Activated CD4-positive, CD25-positive, alpha-beta regulatory T cell treated with anti-CD3 and anti-CD28 coated beads, Interleukin-2, amount 50 U/mL, for 72 hours (primary cell): ENCODE data around the gene CDC42SE2.

Experiments used
- DNase-seq: peaks from one replicate; pipeline ENCODE4 v3.0.0; 2021

CDC42SE2 gene

GRCh38 chr5:131263648-131264450, at the start of gene CDC42SE2:
CDC42SE2 (plus strand) TSS chr5:131264053; CDS start chr5:131359494, 95,441 bp downstream.
- peak; percentile 86 for DNase-seq

GRCh38 chr5:131214609-131215227, 49.1 kb upstream of the CDC42SE2 start:
- DNase-seq: no peak

- DNase-seq: no peak
Observed at GRCh38 chr5:131217791-131218190, 46.1 kb upstream of the CDC42SE2 start.

- DNase-seq: no peak
Observed at GRCh38 chr5:131218392-131218791, 45.5 kb upstream of the CDC42SE2 start.

- DNase-seq: no peak
Observed at GRCh38 chr5:131220566-131220965, 43.3 kb upstream of the CDC42SE2 start.

GRCh38 chr5:131221008-131221703, 42.7 kb upstream of the CDC42SE2 start:
- DNase-seq: no peak

GRCh38 chr5:131221888-131222287, 42.0 kb upstream of the CDC42SE2 start:
- no peak for DNase-seq

GRCh38 chr5:131222731-131223130, 41.1 kb upstream of the CDC42SE2 start:
- DNase-seq: no peak

GRCh38 chr5:131223751-131224386, 40.0 kb upstream of the CDC42SE2 start:
- no peak for DNase-seq

GRCh38 chr5:131224387-131225201, 39.3 kb upstream of the CDC42SE2 start:
- no peak for DNase-seq

GRCh38 chr5:131225282-131225974, 38.4 kb upstream of the CDC42SE2 start:
- no peak for DNase-seq

GRCh38 chr5:131226899-131227298, 37.0 kb upstream of the CDC42SE2 start:
- DNase-seq: no peak

- no peak for DNase-seq
Observed at GRCh38 chr5:131228646-131229045, 35.2 kb upstream of the CDC42SE2 start.

GRCh38 chr5:131229623-131230022, 34.2 kb upstream of the CDC42SE2 start:
- no peak for DNase-seq

GRCh38 chr5:131230406-131230805, 33.4 kb upstream of the CDC42SE2 start:
- DNase-seq: no peak

GRCh38 chr5:131239686-131240085, 24.2 kb upstream of the CDC42SE2 start:
- DNase-seq: no peak

GRCh38 chr5:131242728-131243255, 21.1 kb upstream of the CDC42SE2 start:
- DNase-seq: no peak

- no peak for DNase-seq
Observed at GRCh38 chr5:131245312-131245711, 18.5 kb upstream of the CDC42SE2 start.

GRCh38 chr5:131245948-131246347, 17.9 kb upstream of the CDC42SE2 start:
- no peak for DNase-seq

- no peak for DNase-seq
Observed at GRCh38 chr5:131246504-131246903, 17.3 kb upstream of the CDC42SE2 start.

GRCh38 chr5:131250751-131251475, 12.9 kb upstream of the CDC42SE2 start:
- no peak for DNase-seq
